GM12878 (cell line): Measurements from ENCODE around the gene RELT. TPM values are rescaled to one million over a fixed set of nuclear protein-coding genes. Genes with fewer than 3 reads are reported as not detected.

Experiments
- BCL11A ChIP-seq: IDR thresholded peaks from 2 replicates; pipeline ENCODE4 v1.6.1; 2011; ENCODE audit warnings: low read depth, low read length
- BHLHE40 ChIP-seq, 2 experiments: fragments of 450-650 bp in 1 of 2; IDR thresholded peaks; 2 replicates each; pipeline ENCODE4 v1.6.1; 2011 to 2017; ENCODE audit warnings: low read depth in 2 of 2, borderline replicate concordance in 1 of 2, improper control_type of control experiment in 1 of 2, low read length in 1 of 2, mild to moderate bottlenecking in 1 of 2
- CUX1 ChIP-seq: IDR thresholded peaks from 2 replicates; pipeline ENCODE4 v1.6.1; 2012; ENCODE audit warnings: improper control_type of control experiment, low read depth, low read length; ENCODE audit not compliant: insufficient replicate concordance
- ELK1 ChIP-seq: IDR thresholded peaks from 2 replicates; pipeline ENCODE4 v1.6.1; 2012; ENCODE audit warnings: low read depth, low read length, improper control_type of control experiment
- FOS ChIP-seq: IDR thresholded peaks from 3 replicates; pipeline ENCODE4 v1.6.1; 2011; ENCODE audit warnings: borderline replicate concordance; ENCODE audit not compliant: insufficient read length; ENCODE audit errors: extremely low read depth
- LARP7 ChIP-seq: fragments of 450-650 bp; IDR thresholded peaks from 2 replicates; pipeline ENCODE4 v1.6.1; 2017; ENCODE audit warnings: mild to moderate bottlenecking
- MEF2B ChIP-seq: fragments of 450-650 bp; IDR thresholded peaks from 2 replicates; pipeline ENCODE4 v1.6.1; 2018; ENCODE audit warnings: mild to moderate bottlenecking, moderate library complexity; ENCODE audit not compliant: partially characterized antibody, poor library complexity, severe bottlenecking
- RUNX3 ChIP-seq: IDR thresholded peaks from 2 replicates; pipeline ENCODE4 v1.6.1; 2012; ENCODE audit warnings: low read length, inconsistent platforms
- SPI1 ChIP-seq: IDR thresholded peaks from 2 replicates; pipeline ENCODE4 v1.6.1; 2011; ENCODE audit warnings: low read depth, mild to moderate bottlenecking, low read length, moderate library complexity, borderline replicate concordance; ENCODE audit not compliant: insufficient read depth
- polyA plus RNA-seq, 11 experiments: library from polyadenylated mRNA; depleted of rRNA in 4 of 11; unstranded in 6 of 11; stranded (reverse) in 5 of 11; fragments of >200 nt; fragmentation: Nextera tagmentation in 4 of 11; fragmentation: Illumina TruSeq in 1 of 11; extraction: Ambion mirVana in 4 of 11; extraction: Trizol in 1 of 11; gene quantifications; 1 replicate in 1 of 11; 2 replicates in 10 of 11; pipeline versions ENCODE4 v1.2.1 to v1.2.3, GENCODE V29; 2011 to 2016; ENCODE audit warnings: inconsistent platforms in 2 of 11, missing spikeins in 2 of 11, low read depth in 1 of 11
- total RNA-seq, 4 experiments: library from RNA; depleted of rRNA in 3 of 4; stranded (reverse); fragments of >200 nt in 3 of 4; fragmentation: Illumina TruSeq in 1 of 4; extraction: Trizol in 1 of 4; gene quantifications; 2 replicates each; pipeline versions ENCODE4 v1.2.1 to v1.2.3, GENCODE V29; 2013 to 2021

Gene RELT
- total and polyA plus RNA-seq, 10 of the 15 experiments (the other 5 are each of a cell fraction or from before 2014, with no cell fraction given), result 1.2 to 28.5 (median 10.8) TPM

GRCh38 chr11:73335204-73335923, 40.8 kb upstream of the RELT start (continued):
- peak; percentile 15 for TF ChIP-seq CUX1
- TF ChIP-seq SPI1, result peak; percentile 38; the same call in 1 of the 2 replicates
- no peak for TF ChIP-seq LARP7
- peak in 1 of 2 experiments; percentile 70; a peak in 2 of 4 replicates for TF ChIP-seq BHLHE40 (IDR thresholded peaks at IDR 0.05; ENCODE audit: borderline replicate concordance in 1 of 2, low read depth in 2 of 2, low read length in 1 of 2)
- peak; percentile 1 for TF ChIP-seq MEF2B
- no peak for TF ChIP-seq FOS
- TF ChIP-seq ELK1, result 0 out of 2 replicates have a peak, but pooled peaks have one; percentile 42
- peak; percentile 95 for TF ChIP-seq RUNX3
- TF ChIP-seq BCL11A, result no peak
